Measurements from ENCODE around the gene CDKN1B.

Gene CDKN1B

GRCh38 chr12:12718381-12718759, 1.2 kb downstream of the CDKN1B start:
- ATAC-seq = no peak
- Mint-ChIP-seq H3K27ac (peak overlapping the region; percentile 98 to 99), H3K27me3 (no peaks in the 10 kb centered on the region), H3K4me1 (peaks cover 27% of the 10 kb centered on the region), H3K4me3 (peak overlapping the region; percentile 91 to 95), H3K9me3 (no peaks in the 10 kb centered on the region)
- no peak for DNase-seq

DNA sequence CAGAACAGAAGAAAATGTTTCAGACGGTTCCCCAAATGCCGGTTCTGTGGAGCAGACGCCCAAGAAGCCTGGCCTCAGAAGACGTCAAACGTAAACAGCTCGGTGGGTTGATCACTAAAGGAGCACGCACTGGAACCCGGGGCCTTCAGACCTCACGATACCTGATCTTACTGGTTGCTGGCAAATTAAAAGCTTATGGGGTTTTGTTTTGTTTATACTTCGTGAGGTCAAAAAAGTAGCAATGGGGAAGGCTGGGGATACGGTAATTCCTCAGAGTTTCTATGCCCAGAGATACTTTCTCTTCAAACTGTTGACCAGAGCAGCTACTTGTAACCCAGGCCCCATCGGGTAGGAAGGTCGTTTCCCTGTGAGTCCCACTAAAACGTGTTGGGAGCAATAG, 1.7 kb downstream of the CDKN1B start:
- ATAC-seq (no peak), DNase-seq (peak in 1 of 2 donors; percentile 48)
- Mint-ChIP-seq H3K27me3 (no peaks in the 10 kb centered on the region), H3K9me3 (no peaks in the 10 kb centered on the region), H3K4me1 (peaks cover 26% of the 10 kb centered on the region), H3K4me3 (peak overlapping the region; percentile 91 to 95), H3K27ac (peak overlapping the region; percentile 98 to 99)

GRCh38 chr12:12719496-12719895, 2.3 kb downstream of the CDKN1B start:
- Mint-ChIP-seq H3K9me3 (no peaks in the 10 kb centered on the region), H3K27ac (peak overlapping the region; percentile 98 to 99), H3K27me3 (no peaks in the 10 kb centered on the region), H3K4me1 (peaks cover 24% of the 10 kb centered on the region), H3K4me3 (peak overlapping the region; percentile 91 to 95)
- ATAC-seq (peak; percentile 4), DNase-seq (no peak)

DNA sequence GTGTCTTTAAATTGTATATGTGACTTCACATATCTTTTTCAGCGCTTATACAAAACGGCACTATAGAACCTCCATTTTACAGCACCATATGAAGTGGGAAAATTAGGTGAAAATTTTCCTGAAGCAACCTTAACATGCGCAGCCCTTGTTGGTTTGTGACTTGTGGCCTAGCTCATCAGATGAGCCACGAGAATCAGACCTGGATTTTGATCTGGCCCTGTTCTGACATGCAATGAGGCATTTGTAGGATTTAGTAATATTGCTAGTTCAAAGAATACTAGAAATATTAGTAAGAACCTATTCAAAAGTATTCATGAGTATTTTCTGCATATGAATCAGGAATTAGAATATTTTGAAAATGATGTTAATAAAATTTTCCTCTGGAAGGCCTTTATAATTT, 2.9 kb downstream of the CDKN1B start:
- ATAC-seq (no peak), DNase-seq (no peak)
- Mint-ChIP-seq H3K27me3 (no peaks in the 10 kb centered on the region), H3K27ac (peak overlapping the region; percentile 85 to 99), H3K4me1 (peaks cover 24% of the 10 kb centered on the region), H3K4me3 (peak overlapping the region; percentile 91 to 95), H3K9me3 (no peaks in the 10 kb centered on the region)

GRCh38 chr12:12720672-12721161, 3.5 kb downstream of the CDKN1B start:
- Mint-ChIP-seq H3K27ac (peak overlapping the region; percentile 90 to 99), H3K4me3 (peak overlapping the region; percentile 91 to 95), H3K9me3 (no peaks in the 10 kb centered on the region), H3K27me3 (no peaks in the 10 kb centered on the region), H3K4me1 (peaks cover 20% of the 10 kb centered on the region)
- DNase-seq = no peak
- no peak for ATAC-seq

DNA sequence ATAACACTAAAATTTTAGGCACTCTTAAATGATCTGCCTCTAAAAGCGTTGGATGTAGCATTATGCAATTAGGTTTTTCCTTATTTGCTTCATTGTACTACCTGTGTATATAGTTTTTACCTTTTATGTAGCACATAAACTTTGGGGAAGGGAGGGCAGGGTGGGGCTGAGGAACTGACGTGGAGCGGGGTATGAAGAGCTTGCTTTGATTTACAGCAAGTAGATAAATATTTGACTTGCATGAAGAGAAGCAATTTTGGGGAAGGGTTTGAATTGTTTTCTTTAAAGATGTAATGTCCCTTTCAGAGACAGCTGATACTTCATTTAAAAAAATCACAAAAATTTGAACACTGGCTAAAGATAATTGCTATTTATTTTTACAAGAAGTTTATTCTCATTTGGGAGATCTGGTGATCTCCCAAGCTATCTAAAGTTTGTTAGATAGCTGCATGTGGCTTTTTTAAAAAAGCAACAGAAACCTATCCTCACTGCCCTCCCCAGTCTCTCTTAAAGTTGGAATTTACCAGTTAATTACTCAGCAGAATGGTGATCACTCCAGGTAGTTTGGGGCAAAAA, 4.1 kb downstream of the CDKN1B start:
- Mint-ChIP-seq H3K27ac (peak overlapping the region; percentile 90 to 99), H3K4me3 (peak overlapping the region; percentile 91 to 95), H3K4me1 (peaks cover 15% of the 10 kb centered on the region), H3K27me3 (no peaks in the 10 kb centered on the region), H3K9me3 (no peaks in the 10 kb centered on the region)
- ATAC-seq (no peak), DNase-seq (no peak)

DNA sequence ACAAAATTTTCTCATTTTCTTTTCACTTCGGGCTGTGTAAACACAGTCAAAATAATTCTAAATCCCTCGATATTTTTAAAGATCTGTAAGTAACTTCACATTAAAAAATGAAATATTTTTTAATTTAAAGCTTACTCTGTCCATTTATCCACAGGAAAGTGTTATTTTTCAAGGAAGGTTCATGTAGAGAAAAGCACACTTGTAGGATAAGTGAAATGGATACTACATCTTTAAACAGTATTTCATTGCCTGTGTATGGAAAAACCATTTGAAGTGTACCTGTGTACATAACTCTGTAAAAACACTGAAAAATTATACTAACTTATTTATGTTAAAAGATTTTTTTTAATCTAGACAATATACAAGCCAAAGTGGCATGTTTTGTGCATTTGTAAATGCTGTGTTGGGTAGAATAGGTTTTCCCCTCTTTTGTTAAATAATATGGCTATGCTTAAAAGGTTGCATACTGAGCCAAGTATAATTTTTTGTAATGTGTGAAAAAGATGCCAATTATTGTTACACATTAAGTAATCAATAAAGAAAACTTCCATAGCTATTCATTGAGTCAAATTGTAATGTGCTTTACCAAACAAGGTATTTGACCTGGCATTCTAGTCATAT, 4.8 kb downstream of the CDKN1B start:
- Mint-ChIP-seq H3K27ac (peak overlapping the region; percentile 98 to 99), H3K9me3 (no peaks in the 10 kb centered on the region), H3K27me3 (no peaks in the 10 kb centered on the region), H3K4me1 (peaks cover 17% of the 10 kb centered on the region), H3K4me3 (peak overlapping the region; percentile 91 to 95)
- no peak for DNase-seq
- ATAC-seq = no peak

GRCh38 chr12:12722435-12723148, 5.4 kb downstream of the CDKN1B start:
- Mint-ChIP-seq H3K4me3 (peak overlapping the region; percentile 88 to 91), H3K27ac (peak overlapping the region; percentile 98 to 99), H3K9me3 (no peaks in the 10 kb centered on the region), H3K4me1 (peaks cover 20% of the 10 kb centered on the region), H3K27me3 (no peaks in the 10 kb centered on the region)
- ATAC-seq (no peak), DNase-seq (no peak)

GRCh38 chr12:12723149-12723680, 6.0 kb downstream of the CDKN1B start:
- no peaks in the 10 kb centered on the region for H3K9me3 Mint-ChIP-seq
- H3K27me3 Mint-ChIP-seq = no peaks in the 10 kb centered on the region
- no peak for DNase-seq
- H3K4me3 Mint-ChIP-seq = peak overlapping the region; percentile 88 to 91
- H3K27ac Mint-ChIP-seq = peak overlapping the region; percentile 98 to 99
- H3K4me1 Mint-ChIP-seq = peaks cover 26% of the 10 kb centered on the region
- ATAC-seq = no peak

GRCh38 chr12:12723681-12724420, 6.7 kb downstream of the CDKN1B start:
- H3K4me3 Mint-ChIP-seq = peak overlapping the region; percentile 88 to 91
- peak; percentile 2 for ATAC-seq
- DNase-seq = peak; percentile 61 to 70
- H3K27ac Mint-ChIP-seq = peak overlapping the region; percentile 98 to 100
- H3K4me1 Mint-ChIP-seq = peaks cover 33% of the 10 kb centered on the region
- no peaks in the 10 kb centered on the region for H3K27me3 Mint-ChIP-seq
- H3K9me3 Mint-ChIP-seq = no peaks in the 10 kb centered on the region

- ATAC-seq (no peak), DNase-seq (peak; percentile 57 to 63)
- H3K4me1 Mint-ChIP-seq = peaks cover 38% of the 10 kb centered on the region
These were observed 7.4 kb downstream of the CDKN1B start for GRCh38 chr12:12724421-12725085.

DNA sequence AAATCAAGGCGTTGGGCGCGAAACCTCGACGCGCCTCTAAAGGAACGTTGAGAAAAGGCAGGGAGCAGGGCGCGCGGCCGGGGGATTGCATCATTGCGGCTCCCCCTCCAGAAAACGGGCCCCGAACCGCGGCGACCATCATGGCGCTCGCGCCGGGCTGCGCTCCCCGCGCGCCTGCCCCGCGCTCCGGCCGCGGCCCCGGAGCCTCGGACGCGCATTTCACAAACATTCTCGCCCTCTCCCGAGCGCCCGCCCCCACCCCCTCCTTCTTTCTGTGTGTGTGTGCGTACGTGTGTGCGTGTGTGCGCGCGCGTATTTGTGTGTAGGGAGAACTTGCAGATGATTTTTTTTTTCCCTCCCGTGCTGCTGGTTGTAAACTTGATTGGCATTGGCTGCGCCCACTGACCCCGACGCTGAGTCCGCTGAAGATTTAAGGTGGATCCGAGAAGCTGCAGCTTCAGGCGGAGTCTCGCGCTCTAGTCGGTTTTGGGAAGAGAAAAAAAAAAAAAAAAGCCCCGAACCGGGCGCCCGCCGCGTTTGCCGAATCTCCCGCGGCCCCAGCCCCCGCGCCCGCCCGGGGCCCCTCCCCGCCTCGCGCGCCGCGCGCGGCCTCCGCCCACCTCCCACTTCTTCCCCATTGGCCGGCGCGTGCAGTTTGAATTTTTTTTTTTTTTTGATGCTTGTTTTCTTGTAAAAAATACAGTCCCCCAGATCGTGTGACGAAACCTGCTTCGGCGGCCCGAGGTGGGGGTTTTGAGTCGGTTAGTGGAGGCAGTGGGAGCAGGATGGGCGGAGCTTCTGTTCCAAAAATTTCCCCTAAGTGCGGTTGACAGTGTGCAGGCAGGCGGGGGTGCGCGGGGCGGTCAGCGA, 8.2 kb downstream of the CDKN1B start:
- Mint-ChIP-seq H3K4me3 (peak overlapping the region; percentile 91 to 98), H3K4me1 (peaks cover 46% of the 10 kb centered on the region), H3K27ac (peak overlapping the region; percentile 99 to 100), H3K27me3 (no peaks in the 10 kb centered on the region), H3K9me3 (no peaks in the 10 kb centered on the region)
- peak; percentile 77 for ATAC-seq
- DNase-seq = peak; percentile 95 to 98

More at GRCh38 chr12:12724421-12725085, 7.4 kb downstream of the CDKN1B start:
- Mint-ChIP-seq H3K27me3 (no peaks in the 10 kb centered on the region), H3K4me3 (peak overlapping the region; percentile 88 to 91), H3K9me3 (no peaks in the 10 kb centered on the region), H3K27ac (peak overlapping the region; percentile 99 to 100)

- no peak for DNase-seq
- peak overlapping the region; percentile 99 to 100 for H3K27ac Mint-ChIP-seq
- ATAC-seq = no peak
- H3K9me3 Mint-ChIP-seq = no peaks in the 10 kb centered on the region
- H3K27me3 Mint-ChIP-seq = no peaks in the 10 kb centered on the region
- H3K4me3 Mint-ChIP-seq = peak overlapping the region; percentile 91 to 98
- H3K4me1 Mint-ChIP-seq = peaks cover 39% of the 10 kb centered on the region
These were observed 8.9 kb downstream of the CDKN1B start for GRCh38 chr12:12725956-12726554.

Measured in stimulated activated naive CD8-positive, alpha-beta T cell treated with anti-CD3 and anti-CD28 coated beads, Interleukin-15, amount 100 ng/mL, for 72 hours (primary cell).